RKO (cell line): Measurements from ENCODE around the gene SLC23A2.
"Not testable (repeated sequence)": the region's sequence is repeated elsewhere in the genome, so short reads cannot be mapped to it uniquely, and the experiment has no call there.

Experiments
- DNase-seq: peaks from one replicate; pipeline ENCODE4 v3.0.0-alpha.2; 2016; ENCODE audit warnings: low spot score

Gene SLC23A2

DNA sequence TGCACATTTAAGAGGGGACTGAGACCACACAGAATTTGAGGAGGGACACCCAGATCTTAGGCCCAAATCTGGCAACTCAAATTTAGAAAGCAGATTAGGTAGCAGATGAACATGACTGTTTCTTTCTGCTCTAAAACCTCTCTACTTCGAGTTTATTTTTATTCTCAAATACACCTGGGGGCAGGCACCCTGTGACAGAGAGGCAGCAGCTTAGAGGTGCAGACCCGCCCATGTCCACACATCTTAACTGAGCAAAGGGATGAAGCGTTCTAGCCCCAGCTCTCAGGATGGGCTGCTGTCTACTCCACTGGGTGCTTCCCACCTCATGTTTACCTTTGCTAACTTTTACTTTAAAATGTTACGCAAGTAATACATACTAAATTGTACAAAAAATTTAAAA is 125.0 kb downstream of the SLC23A2 start:
- no peak for DNase-seq

- no peak for DNase-seq
These were observed 125.7 kb downstream of the SLC23A2 start for GRCh38 chr20:4875578-4876067.

- no peak for DNase-seq
These were observed 127.9 kb downstream of the SLC23A2 start for GRCh38 chr20:4873396-4873795.

- no peak for DNase-seq
These were observed 129.8 kb downstream of the SLC23A2 start for GRCh38 chr20:4871486-4871885.

DNA sequence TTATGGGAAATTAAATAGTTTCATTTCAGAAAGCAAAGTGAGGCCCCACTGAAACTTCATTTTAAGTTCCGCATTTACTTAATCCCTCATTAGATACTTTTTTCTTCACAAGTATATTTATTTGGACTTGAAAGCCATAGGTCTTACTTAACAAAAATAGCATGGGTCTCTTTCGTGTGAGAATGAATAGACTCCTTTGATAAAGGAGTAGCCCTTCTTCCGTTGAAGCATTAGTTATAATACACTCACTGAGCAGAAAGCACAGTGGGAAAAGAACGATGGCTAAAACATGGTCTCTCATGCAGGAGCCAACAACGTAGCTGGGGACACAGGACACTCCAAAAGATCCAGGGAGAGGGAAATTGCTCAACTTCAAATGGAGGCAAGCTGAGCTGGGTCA is 130.4 kb downstream of the SLC23A2 start:
- no peak for DNase-seq

DNA sequence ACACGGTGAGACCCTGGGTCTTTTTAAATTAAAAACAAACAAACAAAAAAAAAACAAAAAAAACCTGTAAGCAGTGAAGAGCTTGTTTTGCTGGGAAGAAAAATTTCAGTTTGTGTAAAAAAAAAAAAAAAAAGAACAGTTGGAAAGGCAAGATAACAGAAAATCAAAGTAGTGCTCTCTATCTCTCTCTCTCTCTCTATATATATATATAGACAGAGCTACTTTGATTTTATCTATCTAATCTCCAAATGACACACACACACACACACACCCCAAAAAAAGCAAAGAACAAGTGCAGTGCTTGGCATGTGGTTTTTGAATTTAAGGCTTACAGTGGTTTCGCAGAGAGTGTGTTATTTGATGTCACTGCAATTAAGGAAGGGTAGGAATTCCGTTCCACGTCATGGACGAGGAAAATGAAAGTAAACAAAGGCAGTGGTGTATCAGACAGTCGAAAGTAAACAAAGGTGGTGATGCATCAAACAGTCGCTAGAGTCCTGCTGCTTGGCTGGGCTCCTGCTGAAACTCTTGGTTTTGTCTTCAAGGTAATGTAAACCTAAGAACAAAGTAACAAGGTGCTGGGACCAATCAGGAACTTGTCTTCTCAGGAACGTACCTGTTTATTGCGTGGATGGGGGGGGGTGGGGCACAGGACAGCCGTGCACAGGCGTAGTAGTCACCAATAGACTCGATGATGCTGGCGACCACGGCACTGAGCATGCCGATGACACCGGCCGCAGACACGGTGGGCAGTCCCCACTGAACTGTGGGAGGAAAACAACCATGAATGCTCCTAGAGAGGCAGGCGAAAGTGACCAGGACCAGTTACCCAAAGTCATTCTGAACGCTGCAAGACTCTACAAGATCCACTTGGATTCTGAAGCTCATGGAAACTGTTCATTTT is 131.8 kb downstream of the SLC23A2 start:
- no peak for DNase-seq

- no peak for DNase-seq
These were observed 134.3 kb downstream of the SLC23A2 start for GRCh38 chr20:4867051-4867450.

- no peak for DNase-seq
These were observed 134.9 kb downstream of the SLC23A2 start for GRCh38 chr20:4866429-4866828.

DNA sequence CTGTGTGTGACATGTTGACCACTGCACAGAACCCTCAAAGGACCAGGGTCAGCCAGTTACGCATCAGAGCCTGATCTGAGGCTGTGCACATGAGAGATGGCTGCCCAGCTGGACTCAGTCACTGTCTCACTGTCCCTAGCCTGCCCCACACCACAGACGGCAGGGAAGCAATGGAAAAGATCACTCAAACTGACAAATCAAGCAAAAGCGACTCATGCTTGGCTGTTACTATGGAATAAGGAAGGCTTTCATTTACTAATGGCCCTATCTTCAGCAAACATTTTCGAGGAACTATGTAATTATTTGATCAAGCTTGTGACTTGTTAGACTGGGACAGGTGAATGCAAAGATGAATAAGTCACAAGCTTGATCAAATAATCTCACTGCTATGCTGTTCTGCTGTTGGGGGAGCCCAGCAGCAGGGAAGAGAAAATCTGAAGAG is 137.0 kb downstream of the SLC23A2 start:
- no peak for DNase-seq

DNA sequence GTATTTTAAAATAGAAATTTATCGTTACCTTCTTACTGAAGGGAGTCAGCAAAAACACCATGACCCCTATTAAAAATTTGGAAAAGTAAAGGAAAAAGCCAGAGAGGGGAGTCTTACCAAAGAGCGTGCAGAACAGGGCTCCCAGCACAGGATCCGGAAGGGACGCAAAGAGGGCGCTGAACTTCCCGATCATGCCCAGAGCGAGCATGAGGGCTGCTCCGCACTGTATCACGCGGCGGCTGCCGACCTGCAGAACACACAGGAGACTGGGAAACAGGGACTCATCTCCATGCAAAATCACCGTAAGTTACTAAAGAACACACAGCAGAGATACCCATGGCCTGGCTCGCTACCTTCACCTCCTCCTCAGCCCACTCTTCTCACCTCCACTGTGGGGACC is 138.6 kb downstream of the SLC23A2 start:
- no peak for DNase-seq

DNA sequence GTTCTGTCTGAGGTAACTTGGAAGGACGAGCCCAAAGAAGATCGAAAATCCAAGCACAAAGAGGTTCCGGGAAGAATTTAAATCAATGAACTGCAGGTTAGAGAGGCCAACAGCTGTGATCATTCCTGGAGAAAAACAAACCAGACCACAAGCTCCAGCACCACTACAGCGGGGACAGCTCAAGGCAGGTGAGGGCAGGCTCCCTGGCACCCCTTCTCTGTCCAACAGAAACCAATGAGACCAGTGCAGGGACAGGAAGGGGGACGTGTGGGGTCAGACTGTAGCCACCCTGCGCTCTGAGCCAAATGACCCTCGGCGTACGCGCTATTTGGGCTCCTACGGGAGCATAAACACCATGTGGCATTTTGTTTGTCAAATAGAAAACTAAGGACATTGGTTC is 139.3 kb downstream of the SLC23A2 start:
- DNase-seq = no peak

DNA sequence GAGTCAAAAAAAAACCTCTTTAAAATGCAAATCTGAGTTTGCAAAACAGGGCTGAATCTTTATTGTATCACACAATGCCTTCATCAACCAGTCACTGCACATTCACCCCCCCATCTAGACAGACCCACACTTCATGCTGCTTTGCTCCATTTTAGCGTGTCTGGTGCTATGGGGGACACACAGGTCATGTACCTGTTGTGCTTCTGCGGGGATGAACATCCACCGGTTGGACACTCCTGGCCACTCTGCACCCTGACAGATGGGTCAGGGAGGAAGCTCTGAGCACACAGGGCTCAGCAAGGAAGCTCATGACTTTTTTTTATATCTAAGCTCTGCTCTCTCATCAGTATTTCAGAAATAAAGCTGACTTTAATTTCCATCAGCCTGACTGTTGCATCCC is 143.3 kb downstream of the SLC23A2 start:
- DNase-seq = no peak

GRCh38 chr20:4856022-4856755 is 145.1 kb downstream of the SLC23A2 start:
- DNase-seq = no peak

DNA sequence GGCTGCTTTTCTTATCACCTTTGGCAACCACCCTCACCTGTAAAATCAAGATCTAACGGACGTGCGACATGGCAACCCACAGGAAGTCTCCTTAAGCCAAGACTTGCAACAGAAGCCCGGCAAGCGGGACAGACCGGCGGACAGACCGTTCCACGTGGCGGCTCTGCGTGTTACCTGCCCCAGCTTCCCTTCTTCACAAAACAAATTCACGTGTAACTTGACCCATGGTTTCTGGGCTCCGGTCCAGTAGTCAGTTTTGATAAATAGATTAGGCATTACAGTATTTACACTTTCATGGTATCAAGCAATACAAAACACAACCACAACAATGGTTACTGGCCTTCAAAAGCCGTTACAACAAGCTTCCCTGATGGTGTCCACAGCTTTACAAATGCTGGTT is 145.8 kb downstream of the SLC23A2 start:
- DNase-seq = no peak

DNA sequence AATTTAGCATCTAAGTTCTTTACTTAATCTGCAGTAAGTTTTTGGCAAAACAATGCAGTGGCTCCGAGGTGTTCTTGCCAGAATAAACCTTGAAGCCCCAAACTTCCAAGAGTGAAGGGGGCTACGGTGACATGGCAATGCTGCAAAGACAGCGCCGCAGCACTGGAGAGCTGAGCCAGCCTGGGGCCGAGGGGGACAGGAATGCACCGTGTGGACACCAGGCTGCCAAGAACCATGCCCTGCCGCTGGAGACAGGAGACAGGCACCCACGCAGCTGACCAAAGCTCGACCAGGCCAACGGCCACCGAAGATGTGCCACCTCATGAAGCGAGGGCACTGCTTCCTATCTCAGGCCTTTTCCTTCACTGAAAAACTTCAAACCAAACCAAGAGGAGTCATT is 146.2 kb downstream of the SLC23A2 start:
- no peak for DNase-seq

- DNase-seq = no peak
These were observed 146.8 kb downstream of the SLC23A2 start for GRCh38 chr20:4854561-4854901.

DNA sequence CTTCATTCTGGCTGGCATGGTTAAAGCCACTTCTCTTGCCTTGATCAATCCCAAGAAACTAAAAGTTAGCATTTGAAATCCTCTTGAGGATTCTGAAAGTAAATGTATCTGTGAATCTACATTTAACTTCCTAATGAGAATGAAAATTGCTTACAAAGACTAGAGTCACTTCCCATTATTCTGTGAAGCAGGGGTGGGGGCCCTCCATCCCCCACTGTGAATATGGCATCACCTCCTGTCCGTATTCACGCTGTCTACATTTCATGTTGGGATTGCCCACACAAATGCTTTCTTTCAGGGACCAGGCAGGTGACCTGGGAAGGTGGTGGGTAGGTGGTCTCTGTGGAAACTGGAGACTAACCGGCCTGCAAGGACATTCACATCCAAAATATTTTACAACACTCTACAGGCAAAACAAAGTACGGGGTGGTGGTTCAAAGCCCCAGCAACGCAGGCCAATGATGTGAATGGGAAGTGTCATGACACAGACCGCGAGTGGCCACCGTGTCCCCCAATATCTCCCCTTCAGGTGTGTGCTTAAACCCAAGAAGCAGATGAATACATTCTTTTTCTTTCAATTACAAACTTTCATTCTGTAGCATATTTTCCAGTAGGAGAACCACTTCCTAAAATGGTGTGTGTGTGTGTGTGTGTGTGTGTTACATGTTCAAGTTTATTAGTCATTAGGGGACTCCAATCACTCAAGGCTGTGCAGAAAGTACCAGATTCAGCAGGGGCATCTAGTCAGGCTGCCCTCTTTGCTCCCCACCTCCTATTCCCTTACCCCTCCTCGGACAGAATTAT is 147.4 kb downstream of the SLC23A2 start:
- no peak for DNase-seq

DNA sequence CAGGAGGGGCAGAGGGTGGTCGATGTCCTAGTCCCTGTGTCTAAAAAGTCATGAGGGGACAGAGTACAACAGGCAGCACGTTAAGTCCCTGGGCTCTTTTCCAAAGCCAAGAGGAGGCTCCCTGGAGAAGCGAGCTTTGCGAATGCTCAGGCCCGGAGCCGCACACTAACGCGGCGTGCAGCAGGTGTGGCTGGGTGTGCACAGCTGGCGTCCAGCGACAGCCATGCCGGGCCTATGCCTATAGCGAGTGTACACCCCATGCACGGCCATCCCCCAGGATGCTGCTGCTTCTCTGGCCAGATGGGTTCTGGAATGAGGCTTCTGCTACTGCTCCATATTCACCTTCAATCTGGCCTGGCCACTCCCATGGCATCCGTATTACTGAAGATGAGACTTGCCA is 148.3 kb downstream of the SLC23A2 start:
- no peak for DNase-seq

GRCh38 chr20:4850960-4851359 is 150.3 kb downstream of the SLC23A2 start:
- no peak for DNase-seq

- not testable (repeated sequence) for DNase-seq
These were observed 152.5 kb downstream of the SLC23A2 start for GRCh38 chr20:4848829-4849228.

DNA sequence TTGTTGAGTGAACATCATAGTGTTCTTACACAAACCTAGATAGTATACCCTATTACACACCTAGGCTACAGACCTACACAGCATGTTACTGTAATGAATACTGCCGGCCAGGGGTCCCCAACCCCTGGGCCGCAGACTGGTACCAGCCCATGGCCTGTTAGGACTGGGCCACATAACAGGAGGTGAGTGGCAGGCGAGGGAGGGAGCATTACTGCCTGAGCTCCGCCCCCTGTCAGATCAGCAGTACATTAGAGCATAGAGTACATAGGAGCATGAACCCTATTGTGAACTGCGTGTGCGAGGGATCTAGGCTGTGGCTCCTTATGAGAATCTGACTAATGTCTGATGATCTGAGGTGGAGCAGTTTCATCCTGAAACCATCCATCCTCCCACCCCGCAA is 153.3 kb downstream of the SLC23A2 start:
- DNase-seq = no peak

GRCh38 chr20:4846821-4847220 is 154.5 kb downstream of the SLC23A2 start:
- no peak for DNase-seq
